NCI-H748 (cell line): Measurements from ENCODE around the gene PRKAB2.
"Not testable (repeated sequence)": the region's sequence is repeated elsewhere in the genome, so short reads cannot be mapped to it uniquely, and the experiment has no call there.

Source experiments
- DNase-seq: peaks from one replicate; lab custom pipeline; 2025; ENCODE audit not compliant: unreplicated experiment; lab: John Stamatoyannopoulos, UW

The PRKAB2 gene

DNA sequence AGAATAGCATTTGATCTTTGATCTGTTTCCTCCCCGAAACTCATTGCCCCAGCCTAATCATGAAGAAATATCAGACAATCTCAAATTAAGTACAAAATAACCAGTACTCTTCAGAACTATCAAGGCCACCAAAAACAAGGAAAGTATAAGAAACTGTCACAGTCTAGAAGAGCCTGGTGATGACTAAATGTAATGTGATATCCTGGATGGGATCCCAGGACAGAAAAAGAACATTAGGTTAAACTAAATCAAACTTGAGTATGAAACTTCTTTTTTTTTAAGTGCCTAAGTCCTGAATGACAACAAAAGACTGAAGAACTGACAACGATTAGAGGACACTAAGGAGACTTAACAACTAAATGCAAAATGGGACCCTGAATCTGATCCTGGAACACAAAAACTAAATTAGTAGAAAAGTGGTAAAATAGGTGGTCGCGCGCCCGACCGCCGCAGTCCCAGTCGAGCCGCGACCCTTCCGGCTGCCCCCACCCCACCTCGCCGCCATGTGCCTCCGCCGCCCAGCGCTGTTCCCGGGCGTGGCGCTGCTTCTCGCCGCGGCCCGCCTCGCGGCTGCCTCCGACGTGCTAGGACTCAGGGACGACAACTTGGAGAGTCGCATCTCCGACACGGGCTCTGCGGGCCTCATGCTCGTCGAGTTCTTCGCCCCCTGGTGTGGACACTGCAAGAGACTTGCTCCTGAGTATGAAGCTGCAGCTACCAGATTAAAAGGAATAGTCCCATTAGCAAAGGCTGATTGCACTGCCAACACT is 5.5 kb upstream of the PRKAB2 start:
- no peak for DNase-seq

DNA sequence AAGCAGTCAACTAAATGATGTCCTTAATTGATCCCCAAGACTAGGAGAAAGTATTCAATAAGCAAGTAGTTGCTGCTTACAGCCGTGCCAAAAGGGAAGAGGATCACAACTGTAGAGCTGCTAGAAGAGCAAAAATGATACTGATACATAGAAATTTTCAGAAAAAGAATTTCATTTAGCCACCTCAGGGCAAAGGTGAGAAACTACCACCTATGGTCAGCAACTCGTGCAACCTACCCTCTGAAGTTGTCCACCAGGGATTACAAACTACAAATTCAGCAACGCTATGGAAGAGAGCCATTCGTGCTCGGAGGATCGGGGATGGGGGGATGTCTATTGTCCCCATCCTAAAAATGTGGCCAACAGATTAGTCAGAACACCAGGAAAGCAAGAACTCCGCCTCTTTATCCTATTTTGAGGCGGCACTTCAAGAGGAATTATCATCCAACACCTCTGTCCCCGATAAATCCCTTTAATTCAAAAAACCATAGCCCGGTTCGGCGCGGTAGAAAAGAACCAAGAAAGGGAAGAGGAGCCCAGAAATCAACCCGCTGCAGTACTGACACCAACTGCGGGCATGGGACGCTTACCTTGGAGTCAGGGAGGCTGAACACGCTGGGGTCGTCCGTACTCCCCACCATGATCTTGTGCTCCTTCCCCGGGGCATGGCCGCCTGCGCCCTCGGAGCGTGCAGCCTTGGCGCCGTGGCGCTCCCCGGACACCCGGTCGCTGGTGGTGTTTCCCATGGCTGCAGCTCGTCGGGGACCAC is 687 bp downstream of the PRKAB2 start:
- DNase-seq = peak; percentile 32

DNA sequence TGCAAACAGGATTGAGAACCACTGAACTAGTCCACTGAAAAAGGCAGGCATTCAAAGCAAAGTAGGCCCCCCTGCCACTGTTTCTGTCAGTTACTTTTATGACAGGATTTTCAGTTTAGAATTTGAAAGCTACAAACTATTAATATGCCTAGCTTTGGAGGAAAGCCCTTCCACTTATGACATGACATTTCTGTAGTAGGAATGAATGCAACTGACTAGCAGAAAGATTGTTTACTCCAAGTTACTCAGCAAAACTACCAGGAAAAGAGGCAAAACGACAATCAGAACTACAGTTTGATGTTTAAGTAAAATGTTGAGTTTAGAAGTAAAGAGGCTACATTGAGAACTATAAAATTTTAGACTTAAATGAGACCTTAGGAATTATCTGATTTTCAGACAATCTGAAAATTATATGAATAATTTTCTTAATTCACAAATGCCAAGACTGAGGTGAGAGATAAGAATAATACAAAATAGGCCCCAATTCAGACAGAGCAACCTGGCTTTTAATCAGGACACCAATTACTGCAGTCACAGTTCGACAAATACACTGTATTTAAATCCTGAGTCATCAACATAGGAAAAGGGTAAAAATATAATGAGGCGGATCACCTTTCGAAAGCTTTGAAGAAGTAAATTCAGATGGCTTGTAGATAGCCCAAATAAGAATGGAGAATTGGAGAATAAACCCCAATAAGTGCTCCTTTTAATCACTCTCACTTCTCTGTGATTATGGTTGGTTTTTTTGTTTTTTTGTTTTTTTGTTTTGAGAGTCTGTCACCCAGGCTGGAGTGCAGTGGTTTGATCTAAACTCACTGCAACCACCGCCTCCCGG is 2.2 kb downstream of the PRKAB2 start:
- no peak for DNase-seq

DNA sequence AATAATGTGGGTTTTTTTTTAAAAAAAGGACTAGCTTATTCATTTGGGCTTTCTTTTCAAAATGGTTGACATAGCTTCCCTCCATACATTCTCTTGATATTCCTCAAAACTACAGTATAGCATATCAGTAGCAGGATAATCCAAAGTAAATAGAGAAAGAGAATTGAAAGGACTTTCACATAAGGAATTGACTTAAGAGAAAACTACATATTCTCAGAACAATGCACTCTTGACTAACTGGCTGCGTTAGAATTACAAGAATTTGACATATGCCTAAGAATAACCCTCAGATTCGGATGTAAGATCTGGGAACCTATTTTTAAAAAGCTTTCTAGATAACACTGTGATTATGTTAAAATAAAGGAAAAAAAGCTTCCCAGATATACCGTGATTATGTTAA is 3.1 kb downstream of the PRKAB2 start:
- no peak for DNase-seq

DNA sequence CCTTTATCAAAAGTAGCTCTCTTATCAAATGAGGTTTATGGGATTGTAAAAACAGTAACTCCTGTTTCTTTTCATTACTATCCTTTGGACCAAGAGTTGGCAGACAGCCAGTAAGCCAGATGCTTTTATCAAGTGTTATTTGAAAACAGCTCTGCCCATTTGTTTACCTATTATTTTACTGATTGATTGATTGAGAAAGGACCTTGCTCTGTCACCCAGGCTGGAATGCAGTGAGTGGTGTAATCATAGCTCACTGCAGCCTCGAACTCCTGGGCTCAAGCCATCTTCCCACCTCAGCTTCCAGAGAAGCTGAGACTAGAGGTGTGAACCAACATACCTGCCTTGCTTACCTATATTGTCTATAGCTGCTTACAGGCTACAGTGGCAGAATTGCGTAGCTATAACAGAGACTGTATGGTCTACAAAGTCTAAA is 3.6 kb downstream of the PRKAB2 start:
- peak; percentile 74 for DNase-seq

DNA sequence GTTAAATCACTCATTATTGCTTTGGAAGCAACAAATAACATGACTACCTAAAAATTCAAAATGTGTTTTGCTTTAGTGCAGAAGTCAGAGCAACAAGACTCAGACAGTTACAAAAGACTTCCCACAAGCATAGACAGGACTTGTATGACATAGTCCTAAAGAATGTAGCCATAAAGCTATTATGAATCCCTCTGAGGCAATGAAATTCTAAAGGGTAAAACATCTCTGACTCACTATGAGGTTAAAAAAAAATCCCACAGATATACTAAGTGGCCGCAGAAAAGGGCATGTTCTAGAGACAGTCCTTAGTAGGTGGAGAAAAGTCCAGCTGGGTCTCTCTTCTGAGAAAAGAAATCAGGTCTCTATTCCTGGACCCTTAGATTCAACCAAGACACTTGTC is 4.9 kb downstream of the PRKAB2 start:
- DNase-seq = no peak

DNA sequence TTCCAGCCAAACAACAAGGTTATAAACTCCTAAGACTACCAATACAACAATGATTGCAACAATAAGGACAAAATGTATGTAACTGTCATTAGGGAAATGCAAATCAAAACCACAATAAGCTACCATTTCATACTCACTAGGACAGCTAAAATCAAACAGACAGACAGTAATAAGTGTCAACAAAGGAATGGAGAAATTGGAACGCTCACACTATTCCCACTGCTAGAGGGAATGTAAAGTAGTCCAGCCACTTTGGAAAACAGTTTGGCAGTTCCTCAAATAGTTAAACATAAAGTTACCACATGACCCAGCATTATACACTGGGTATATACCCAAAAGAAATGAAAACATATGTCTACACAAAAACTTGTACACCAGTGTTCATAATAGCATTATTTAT is 9.3 kb downstream of the PRKAB2 start:
- no peak for DNase-seq

DNA sequence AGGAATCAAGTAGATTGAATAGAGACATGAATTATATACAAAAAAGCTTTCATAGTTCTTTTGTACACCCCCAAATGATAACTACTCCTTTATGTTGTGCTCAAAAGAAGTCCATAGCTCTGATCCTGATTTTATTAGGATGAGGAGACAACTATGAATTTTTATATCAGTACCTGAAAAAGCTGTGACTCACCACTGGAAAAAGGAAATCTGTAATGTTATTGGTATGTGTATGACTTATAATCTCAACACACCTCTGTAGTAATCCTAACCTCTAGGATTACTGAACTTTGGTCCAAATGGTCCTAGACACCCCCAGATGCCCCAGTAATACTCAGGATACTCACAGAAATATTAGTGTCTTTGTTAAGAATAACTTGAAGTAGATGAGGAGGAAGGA is 10.2 kb downstream of the PRKAB2 start:
- DNase-seq = no peak

DNA sequence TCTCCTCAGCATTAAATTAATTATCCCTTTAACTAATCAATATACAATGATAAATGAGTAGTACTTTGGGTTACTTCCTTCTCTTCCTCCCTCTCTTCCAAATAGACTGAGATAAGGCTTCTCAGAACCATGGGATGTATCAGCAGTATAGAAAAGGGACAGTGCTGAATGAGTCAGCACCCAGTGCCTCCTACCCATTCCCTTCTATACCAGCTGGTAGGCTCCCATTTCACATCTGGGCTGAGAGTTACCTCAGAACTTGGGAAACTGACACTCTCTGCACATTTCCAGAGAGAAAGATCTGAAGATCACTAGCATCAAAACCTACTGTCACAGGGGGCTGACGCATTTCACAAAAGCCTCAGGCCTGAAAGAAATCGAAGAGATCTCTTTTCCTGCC is 15.2 kb downstream of the PRKAB2 start:
- not testable (repeated sequence) for DNase-seq

DNA sequence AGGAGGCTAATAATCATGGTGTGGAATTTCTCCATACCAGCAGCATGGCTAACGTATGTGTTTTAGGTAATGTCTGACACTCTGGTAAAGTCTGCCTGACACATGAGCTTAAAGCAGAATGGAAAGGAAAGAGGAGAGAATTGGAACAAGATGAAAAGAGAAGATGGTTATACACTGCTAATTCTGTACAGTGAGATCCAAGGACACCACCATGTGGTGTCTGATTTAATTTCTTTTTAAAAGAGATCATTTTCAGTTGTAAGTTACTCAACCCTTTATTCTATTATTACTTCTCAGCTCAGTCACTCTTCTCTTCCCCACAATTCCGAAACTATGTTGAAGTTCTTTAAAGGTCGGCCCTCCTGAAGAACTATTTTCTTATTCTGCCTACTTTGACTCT is 15.6 kb downstream of the PRKAB2 start:
- DNase-seq = no peak

DNA sequence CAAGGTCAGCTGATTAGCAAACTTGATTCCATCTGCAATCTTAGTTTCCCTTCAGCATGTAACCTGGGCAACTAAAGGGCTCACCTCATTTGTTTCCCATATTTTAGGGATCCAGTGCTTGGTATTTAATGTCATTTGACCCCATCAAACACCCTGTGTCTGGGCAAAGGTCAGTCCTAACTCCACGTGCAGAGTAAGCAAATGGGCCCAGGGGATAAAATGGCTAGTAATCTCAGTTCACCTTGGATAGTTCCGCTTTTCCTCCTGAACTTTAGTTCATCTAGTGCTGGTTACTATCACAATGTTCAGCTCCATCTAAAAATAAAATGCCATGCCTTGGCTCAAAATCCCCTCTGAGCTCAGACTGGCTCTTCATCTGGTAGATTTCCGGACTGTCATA is 19.5 kb downstream of the PRKAB2 start:
- DNase-seq = no peak

DNA sequence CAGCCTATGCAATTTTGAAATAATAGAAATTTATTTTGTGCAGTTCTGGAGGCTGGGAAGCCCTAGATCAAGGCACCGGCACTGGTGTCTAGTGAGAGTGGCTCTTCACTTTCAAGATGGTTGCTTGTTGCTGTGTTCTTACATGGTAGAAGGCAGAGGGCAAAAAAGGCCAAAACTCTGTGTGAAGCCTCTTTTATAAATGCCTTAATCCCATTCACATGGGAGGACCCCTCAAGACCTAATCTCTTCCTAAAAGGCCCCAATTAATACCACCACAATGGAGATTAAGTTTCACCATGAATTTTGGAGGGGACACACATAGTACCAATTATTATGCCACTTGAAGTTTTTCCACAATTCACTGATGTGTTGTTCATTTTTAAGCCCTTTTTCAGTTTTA is 21.0 kb downstream of the PRKAB2 start:
- no peak for DNase-seq

DNA sequence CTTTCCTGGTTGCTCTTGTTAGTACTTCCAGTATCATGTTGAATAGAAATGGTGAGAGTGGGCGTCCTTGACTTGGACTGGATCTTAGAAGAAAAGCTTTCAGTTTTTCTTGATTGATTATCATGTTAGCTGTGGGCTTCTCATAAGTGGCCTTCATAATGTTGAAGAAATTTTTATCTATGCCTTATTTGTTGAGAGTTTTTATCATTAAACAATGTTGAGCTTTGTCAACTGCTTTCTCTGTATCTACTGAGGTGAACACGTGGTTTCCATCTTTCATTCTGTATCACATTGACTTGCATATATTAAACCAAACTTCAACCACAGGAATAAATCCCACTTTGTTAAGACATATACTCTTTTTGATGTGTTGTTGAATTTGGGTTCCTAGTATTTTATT is 29.4 kb downstream of the PRKAB2 start:
- DNase-seq = no peak

DNA sequence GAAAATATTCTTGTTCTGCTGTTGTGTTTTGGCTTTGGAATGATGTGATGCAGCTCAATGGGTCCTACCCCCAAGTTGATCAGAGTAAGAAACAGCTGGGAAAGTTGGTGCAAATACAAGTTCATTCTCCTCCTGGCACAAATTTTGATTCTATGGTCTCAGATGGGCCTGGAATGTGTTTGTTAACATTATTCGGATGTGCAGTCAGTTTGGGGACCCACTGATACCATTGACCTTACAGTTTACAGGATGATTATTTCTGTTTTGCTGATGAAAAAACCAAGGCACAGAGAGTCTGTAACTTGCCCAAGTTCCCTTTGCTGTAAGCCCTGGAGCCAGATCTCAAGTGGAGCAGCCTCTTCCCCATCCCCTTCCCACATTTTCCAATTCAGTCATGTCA is 41.5 kb downstream of the PRKAB2 start:
- DNase-seq = not testable (repeated sequence)

DNA sequence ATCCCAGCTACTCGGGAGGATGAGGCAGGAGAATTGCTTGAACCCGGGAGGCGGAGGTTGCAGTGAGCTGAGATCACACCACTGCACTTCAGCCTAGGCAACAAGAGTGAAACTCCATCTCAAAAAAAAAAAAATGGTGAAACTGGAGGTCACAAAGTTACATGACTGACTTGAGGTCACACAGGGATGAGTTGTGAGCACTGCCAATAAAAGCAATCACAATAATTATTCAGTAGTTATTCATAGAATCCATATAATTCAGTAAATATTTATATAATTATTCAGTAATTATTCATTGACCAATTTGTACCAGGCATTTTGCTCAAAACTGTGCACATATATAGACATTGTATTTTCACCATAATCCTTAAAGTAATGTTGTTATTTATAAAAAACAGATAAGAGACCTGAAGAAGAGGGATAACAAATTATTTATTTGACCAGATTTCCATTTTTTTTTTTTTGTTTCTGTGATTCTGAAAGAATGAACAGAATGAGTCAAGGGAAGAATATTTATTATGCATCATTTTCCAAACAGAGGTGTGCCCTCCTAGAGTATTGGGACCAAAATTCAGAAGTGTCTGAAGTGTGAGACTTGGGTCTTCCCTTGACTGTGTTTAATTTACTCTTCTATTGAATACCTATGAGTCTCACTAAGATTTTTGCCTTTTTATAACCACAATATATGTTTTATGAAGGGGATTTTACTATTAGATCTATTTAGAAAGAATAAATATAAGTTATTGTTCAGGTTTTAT is 43.0 kb downstream of the PRKAB2 start:
- no peak for DNase-seq

DNA sequence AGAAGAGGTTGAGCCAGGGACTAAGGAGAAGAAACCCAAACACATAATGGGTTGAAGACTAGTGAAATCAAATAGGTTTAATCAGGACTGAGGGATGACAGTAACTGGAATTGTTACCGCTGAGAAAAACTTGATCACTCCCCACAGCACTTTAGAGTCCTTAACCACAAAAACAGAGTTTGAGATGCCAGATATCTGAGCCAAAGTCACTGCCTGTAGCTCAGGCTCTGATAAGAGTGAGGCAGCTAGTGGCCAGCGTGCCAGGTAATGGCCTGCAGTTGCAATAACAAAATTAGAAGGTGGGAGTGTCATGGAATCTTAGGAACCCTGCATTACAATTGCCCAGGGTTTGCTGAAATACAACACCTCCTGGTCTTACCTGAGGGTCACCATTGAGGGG is 48.0 kb downstream of the PRKAB2 start:
- no peak for DNase-seq

DNA sequence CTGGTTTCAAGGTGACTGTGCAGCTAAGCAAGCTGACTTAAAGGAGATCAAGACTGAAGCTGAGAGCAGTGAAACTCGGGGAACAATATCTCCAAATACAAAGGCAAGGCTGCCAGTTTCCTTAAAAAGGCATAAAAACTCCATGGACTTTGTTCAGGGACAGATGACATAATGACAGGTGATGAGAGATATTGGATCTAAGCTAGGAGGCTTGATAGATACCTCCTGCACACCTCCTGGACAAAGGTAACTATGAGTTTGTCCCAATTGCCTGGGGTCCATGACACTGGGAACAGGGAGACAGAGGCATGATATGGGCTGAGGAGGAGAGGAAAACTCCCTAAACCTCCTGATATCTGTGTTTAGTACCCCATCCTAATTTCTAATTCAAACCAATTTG is 55.2 kb downstream of the PRKAB2 start:
- DNase-seq = no peak

DNA sequence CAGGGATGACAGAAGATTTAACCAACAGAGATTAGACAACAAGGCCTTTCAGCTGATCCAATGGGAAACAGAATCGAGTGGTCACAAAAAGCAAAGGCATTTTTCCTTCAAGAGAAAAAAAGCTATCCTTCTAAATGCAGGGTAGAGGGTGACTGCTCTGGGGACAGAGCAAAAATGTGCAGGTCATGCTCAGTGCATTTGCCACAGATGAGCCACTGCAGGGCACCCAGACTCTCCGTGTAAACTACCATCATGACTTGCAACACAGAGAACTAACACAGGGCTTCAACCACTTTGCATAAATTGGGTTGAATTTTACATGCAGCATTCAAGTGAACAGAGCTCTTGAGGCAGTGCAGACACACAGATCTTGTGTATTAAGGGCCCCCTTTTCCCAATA is 56.8 kb downstream of the PRKAB2 start:
- no peak for DNase-seq

DNA sequence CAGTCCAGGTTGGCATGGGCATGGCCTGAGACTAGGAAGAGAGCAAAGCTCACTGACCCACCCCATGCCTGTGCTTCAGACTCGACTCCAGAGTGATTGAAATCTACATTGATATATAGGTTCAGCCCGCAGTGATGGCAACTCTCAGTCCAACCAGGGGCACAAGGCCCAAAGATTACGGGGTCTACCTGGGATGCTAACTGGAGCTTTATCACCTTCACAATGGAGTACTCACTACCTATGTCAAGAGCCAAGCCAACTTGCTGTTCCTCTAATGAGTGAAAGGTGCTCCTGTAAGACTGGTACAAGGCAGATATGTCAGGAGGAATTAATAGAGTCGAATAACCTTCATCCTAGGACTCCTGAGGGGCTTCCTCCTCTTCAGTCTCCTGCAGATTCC is 57.2 kb downstream of the PRKAB2 start:
- DNase-seq = not testable (repeated sequence)

DNA sequence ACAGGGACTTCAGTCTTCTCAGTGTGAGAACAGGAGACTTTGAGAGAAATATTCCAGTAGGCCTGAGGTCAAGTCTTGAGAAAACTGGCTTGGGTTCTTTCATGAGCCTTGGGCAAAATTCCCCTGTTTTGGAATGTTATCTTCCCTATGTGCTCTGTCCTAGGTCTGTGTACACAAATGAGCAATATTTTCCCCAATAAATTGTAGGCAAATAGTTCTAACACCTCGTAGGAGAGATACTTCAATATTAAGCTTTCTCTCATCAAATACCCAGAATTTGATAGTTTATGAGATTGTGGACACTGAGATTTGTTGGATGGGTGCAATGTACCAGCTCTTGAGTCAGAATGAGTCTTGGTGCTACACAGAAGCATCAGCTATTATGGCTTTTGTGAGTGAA is 57.9 kb downstream of the PRKAB2 start:
- DNase-seq = not testable (repeated sequence)
